ENCODE measurements around the gene FAM200B.

The FAM200B gene

DNA sequence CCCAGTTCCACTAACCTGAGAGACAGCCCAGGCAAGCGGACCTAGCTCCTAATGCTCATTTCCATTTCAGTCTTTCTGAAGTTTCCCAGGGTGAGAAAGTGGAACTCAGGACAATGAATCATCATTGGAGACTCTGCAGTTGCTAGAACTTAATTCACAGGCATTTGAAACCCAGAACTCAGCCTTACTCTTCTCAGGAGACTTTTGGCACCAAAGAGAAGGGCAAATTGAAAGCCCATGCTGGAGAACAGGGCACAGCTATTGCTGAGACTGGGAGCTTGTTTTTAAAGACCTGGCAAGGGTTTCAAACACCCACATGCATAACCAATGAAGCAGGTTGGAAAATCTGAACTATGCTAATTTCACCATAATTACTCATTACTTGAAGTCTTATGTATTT lies 57.2 kb downstream of the FAM200B start:
- peak; percentile 49 for DNase-seq

All from suppressor macrophage treated with lipopolysaccharide for 4 hours (primary cell).